Measurements from ENCODE around the gene SLC17A4.

GRCh38 chr6:25709761-25710160 lies 44.8 kb upstream of the SLC17A4 start:
- TF ChIP-seq CTCF (IDR thresholded peaks at IDR 0.05; ENCODE audit: insufficient read depth, low read length, poor library complexity, severe bottlenecking), result no peak
- TF ChIP-seq EZH2phosphoT487 (conservative IDR thresholded peaks at IDR 0.05; ENCODE audit: low read length), result no peak

All from SU-DHL-6 (cell line).